RWPE2 (cell line): Measurements from ENCODE around the gene DSN1.
A peak's percentile ranks its signal among the peaks of the same experiment; 100 is the strongest.
"Not testable (repeated sequence)": the region's sequence is repeated elsewhere in the genome, so short reads cannot be mapped to it uniquely, and the experiment has no call there.

Experiments used
- ATAC-seq: fragments of 200-7000 bp; cut with Tn5 transposase; 3 replicates; pipeline ENCODE4 v1.9.1; 2021; ENCODE audit warnings: low read depth
- DNase-seq: peaks from one replicate; pipeline ENCODE4 v3.0.0-alpha.2; 2020; ENCODE audit warnings: low spot score
- H3K27ac ChIP-seq: fragments of 450-650 bp; 2 replicates; pipeline ENCODE4 v1.5.1; 2017; ENCODE audit warnings: mild to moderate bottlenecking; ENCODE audit not compliant: poor library complexity, severe bottlenecking
- H3K27me3 ChIP-seq: fragments of 250-450 bp; sonication (Bioruptor Pico); 2 replicates; pipeline ENCODE4 v1.5.1; 2021; ENCODE audit warnings: mild to moderate bottlenecking, moderate library complexity; ENCODE audit not compliant: insufficient read depth, poor library complexity, severe bottlenecking
- H3K36me3 ChIP-seq: fragments of 250-450 bp; sonication (Bioruptor Pico); 2 replicates; pipeline ENCODE4 v1.5.1; 2020; ENCODE audit warnings: low read depth, mild to moderate bottlenecking, moderate library complexity
- H3K4me1 ChIP-seq: fragments of 250-450 bp; sonication (Bioruptor Pico); 2 replicates; pipeline ENCODE4 v1.5.1; 2021; ENCODE audit warnings: mild to moderate bottlenecking, moderate library complexity; ENCODE audit not compliant: insufficient read depth, poor library complexity, severe bottlenecking
- H3K4me3 ChIP-seq: fragments of 250-450 bp; sonication (Bioruptor Pico); 2 replicates; pipeline ENCODE4 v1.5.1; 2021; ENCODE audit warnings: mild to moderate bottlenecking, moderate library complexity; ENCODE audit not compliant: severe bottlenecking
- H3K9me3 ChIP-seq: fragments of 250-450 bp; sonication (Bioruptor Pico); 2 replicates; pipeline ENCODE4 v1.5.1; 2021; ENCODE audit warnings: mild to moderate bottlenecking, moderate library complexity; ENCODE audit not compliant: severe bottlenecking
- CTCF ChIP-seq: fragments of 450-650 bp; IDR thresholded peaks from one replicate; pipeline ENCODE4 v1.5.1; 2017; ENCODE audit warnings: mild to moderate bottlenecking, moderate library complexity; ENCODE audit not compliant: poor library complexity, severe bottlenecking

Gene DSN1

GRCh38 chr20:36804425-36804824, 30.9 kb upstream of the DSN1 start:
- Histone ChIP-seq H3K4me3 (no peak overlapping the region), H3K36me3 (peaks cover 98% of the 10 kb centered on the region), H3K4me1 (no peaks in the 10 kb centered on the region), H3K27ac (no peak overlapping the region), H3K27me3 (no peaks in the 10 kb centered on the region), H3K9me3 (no peaks in the 10 kb centered on the region)
- DNase-seq (no peak), ATAC-seq (no peak)
- no peak for TF ChIP-seq CTCF

- Histone ChIP-seq H3K27ac (no peak overlapping the region), H3K4me3 (no peak overlapping the region), H3K27me3 (no peaks in the 10 kb centered on the region), H3K4me1 (no peaks in the 10 kb centered on the region), H3K36me3 (peaks cover 98% of the 10 kb centered on the region), H3K9me3 (no peaks in the 10 kb centered on the region)
- ATAC-seq (peak; percentile 59; the same call in 2 of the 3 replicates), DNase-seq (no peak)
- no peak for TF ChIP-seq CTCF
Observed at GRCh38 chr20:36802326-36803222, 29.0 kb upstream of the DSN1 start.

- Histone ChIP-seq H3K9me3 (no peaks in the 10 kb centered on the region), H3K36me3 (peaks cover 98% of the 10 kb centered on the region), H3K27me3 (no peaks in the 10 kb centered on the region), H3K4me3 (no peak overlapping the region), H3K4me1 (no peaks in the 10 kb centered on the region), H3K27ac (no peak overlapping the region)
- DNase-seq = no peak
- no peak for TF ChIP-seq CTCF
- no peak for ATAC-seq
Observed at GRCh38 chr20:36800410-36800809, 26.8 kb upstream of the DSN1 start.

GRCh38 chr20:36799313-36799712, 25.8 kb upstream of the DSN1 start:
- H3K4me1 ChIP-seq, H3K4me3 ChIP-seq, H3K9me3 ChIP-seq, ATAC-seq, DNase-seq, H3K27me3 ChIP-seq, H3K27ac ChIP-seq: not testable (repeated sequence)
- peaks cover 98% of the 10 kb centered on the region for H3K36me3 ChIP-seq

GRCh38 chr20:36796875-36797274, 23.3 kb upstream of the DSN1 start:
- Histone ChIP-seq H3K4me3 (no peak overlapping the region), H3K27me3 (no peaks in the 10 kb centered on the region), H3K36me3 (peaks cover 100% of the 10 kb centered on the region), H3K27ac (no peak overlapping the region), H3K9me3 (no peaks in the 10 kb centered on the region), H3K4me1 (no peaks in the 10 kb centered on the region)
- ATAC-seq (no peak), DNase-seq (no peak)
- no peak for TF ChIP-seq CTCF
